Cerebellar cortex (tissue), 1 donor: Measurements from ENCODE around the gene ZNF2.
A peak's percentile ranks its signal among the peaks of the same experiment; 100 is the strongest.

Experiments
- DNase-seq: peaks from one replicate; pipeline ENCODE4 v3.0.0-alpha.2; 2015; ENCODE audit warnings: low spot score

The ZNF2 gene

GRCh38 chr2:95165371-95166064 is at the start of gene ZNF2:
TSS of gene ZNF2 (plus strand) at chr2:95165809. CDS start at chr2:95176227, 10,418 bp downstream.
- peak; percentile 98 for DNase-seq

- DNase-seq = peak; percentile 16
These were observed 44.6 kb upstream of the ZNF2 start for GRCh38 chr2:95121093-95121406.

GRCh38 chr2:95121407-95122196 is 44.0 kb upstream of the ZNF2 start, which contains the start of gene MRPS5:
TSS of gene MRPS5 (minus strand) at chr2:95121808. CDS start at chr2:95121791, 17 bp downstream.
- DNase-seq = peak; percentile 79

GRCh38 chr2:95122197-95122551 is 43.4 kb upstream of the ZNF2 start:
- no peak for DNase-seq

DNA sequence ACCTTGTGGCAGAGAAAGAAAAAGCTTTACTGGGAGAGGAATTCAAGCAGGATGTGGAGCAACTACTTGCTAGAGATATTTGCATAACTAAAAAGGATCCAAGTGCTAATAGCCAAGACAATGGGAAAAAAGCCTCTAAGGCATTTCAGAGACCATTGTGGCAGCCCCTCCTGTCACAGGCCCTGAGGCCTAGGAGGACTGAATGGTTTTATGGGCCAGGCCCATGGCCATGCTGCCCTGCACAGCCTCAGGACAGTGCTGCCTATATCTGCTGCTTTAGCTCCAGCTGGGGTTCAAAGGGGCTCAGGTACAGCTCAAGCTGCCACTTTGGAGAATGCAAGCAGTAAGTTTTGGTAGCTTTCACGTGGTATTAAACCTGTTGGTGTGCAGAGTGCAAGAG is 26.9 kb upstream of the ZNF2 start:
- no peak for DNase-seq

DNA sequence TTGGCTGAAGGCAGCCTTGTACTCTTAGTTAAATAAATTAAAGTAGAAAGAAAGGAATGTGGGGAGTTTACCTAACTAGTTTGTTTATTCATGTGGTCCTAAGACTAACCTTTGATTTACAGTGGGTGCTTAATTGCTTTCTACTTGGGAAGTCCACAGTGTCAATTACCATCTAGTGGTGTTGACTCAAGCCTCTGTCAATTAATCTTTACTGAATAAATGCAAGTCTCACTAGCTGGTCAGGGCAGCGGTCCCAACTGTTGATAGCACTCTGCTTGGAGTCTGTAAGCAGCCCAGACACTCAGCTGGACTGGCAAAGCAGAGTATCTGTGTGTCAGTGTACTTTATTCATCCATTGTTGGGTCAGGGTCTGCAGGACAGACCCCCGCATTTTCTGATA is 21.8 kb upstream of the ZNF2 start:
- DNase-seq = no peak

DNA sequence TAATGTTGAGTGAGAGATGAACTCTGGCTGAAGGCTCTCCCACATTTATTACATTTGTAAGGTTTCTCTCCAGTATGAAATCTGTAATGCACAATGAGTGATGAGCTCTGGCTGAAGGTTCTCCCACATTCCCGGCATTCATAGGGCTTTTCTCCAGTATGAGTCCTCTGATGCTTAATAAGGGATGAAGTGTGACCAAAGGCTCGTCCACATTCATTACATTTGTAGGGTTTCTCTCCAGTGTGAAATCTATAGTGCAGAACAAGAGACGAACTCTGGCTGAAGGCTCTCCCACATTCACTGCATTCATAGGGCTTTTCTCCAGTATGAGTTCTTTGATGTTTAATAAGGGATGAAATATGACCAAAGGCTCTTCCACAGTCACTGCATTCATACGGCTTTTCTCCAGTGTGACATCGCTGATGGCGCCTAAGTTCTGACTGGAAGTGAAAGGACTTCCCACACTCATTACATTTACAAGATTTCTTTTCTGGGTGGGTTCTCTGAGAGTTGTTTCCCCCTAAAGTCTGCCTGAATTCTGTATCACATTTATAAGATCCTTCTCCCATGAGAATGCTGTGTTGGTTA is 16.1 kb upstream of the ZNF2 start:
- no peak for DNase-seq

GRCh38 chr2:95158441-95158840 is 7.2 kb upstream of the ZNF2 start:
- DNase-seq = no peak

DNA sequence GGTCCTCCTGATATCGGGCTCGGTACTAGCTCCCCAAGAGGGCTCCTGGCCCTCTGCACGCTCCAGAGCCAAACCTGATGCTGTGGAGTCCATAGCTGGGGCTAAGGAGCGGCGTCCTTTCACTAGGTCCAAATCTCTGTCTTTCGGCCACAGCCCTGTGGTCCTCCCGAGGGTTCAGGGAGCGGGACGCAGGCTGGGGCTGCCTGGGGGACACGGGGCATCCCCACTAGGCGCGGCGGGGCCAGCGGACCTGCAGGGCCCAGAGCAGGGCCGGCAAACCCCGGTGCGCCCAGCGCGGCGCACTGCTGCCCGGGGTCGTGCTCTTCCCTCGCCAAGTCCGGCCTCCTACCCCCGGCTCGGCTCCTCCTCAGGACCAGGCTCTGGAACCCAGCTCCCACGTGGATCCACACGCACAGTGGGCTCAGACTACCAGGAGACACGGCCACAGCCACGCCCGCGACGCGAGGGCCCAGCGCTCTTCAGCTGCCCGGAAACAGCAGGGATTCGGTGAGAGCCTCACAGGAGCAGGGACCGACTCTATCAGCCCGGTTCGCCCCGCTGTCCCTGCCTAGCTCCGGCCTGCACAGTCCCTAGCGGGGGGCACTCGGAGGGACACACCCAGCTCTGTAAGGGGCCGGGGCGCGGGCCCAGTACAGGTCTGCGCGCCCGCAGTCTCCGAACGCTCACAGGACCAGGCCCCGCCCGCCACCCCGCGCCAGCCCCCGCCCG is 6.6 kb upstream of the ZNF2 start:
- peak; percentile 44 for DNase-seq

DNA sequence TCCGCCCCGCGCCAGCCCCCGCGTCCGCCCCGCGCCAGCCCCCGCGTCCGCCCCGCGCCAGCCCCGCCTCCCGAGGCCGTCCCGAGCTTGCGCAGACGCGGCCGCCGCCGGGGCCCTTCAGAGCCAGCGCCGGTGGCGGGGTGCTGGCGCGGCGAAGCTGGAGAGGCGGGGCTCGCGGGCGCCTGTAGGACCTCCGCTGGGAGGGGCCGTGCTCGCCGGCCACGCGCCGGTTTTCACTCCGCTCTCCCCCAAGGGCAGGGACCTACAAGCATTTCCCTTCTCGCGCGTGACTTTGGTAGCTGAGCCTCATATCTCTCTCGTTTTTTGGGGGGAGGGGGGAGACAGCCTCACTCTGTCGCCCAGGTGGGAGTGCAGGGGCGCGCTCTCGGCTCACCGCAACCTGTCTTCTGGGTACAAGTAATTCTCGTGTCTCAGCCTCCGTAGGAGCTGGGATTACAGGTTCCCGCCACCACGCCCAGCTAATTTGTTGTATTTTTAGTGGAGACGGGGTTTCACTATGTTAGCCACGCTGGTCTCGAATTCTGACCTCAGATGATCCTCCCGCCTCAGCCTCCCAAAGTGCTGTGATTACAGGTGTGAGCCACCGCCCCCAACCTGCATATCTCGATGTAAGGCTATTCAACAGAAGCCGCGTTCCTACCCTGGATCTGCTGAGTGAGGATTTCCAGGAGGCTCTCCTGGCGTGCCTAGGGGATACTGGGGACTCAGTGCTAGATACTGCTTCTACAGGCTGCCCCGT is 5.7 kb upstream of the ZNF2 start, which contains the start of gene ZNF514:
Gene ZNF514, minus strand, starts transcription at position 159 of the 760 bp plus-strand sequence. CDS start 6,595 bp downstream, outside the sequence.
- peak; percentile 74 for DNase-seq

DNA sequence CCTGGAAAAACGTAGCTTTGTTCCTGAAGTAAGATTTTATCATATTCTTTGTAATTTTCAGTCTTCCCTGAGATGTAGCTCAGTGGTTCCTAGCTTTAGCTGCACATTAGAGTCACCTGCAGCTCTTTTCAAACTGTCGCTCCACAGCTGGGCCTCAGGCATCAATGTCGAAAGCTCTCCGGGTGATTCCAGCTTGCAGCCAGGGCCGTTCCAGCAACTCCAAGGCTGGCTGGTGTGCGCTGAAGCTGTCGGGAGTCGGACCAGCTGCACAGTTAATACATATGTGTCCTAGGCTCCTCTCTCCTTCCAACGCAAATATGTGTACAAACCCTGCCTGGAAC is 609 bp upstream of the ZNF2 start:
- no peak for DNase-seq

GRCh38 chr2:95166065-95166763 is 605 bp downstream of the ZNF2 start:
- no peak for DNase-seq

DNA sequence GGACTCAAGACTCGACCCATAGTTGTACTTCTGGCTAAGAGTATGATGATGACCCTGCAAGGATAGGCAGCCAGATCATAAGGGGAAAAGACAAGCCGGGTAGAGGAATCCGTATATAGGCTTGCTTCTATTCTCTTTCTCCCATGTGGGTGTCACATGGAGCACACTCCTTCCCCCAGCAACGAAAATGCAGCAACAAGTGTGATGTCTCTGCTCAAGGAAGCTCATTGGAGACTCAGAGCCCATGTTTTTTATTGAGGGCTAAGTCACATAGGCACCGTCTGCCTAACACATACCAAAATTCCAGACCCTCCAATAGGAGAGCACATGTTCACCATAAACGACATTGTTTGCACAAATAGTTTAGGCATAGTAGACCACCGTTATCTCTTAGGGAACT is 6.3 kb downstream of the ZNF2 start:
- no peak for DNase-seq

GRCh38 chr2:95174031-95174542 is 8.5 kb downstream of the ZNF2 start:
- no peak for DNase-seq

DNA sequence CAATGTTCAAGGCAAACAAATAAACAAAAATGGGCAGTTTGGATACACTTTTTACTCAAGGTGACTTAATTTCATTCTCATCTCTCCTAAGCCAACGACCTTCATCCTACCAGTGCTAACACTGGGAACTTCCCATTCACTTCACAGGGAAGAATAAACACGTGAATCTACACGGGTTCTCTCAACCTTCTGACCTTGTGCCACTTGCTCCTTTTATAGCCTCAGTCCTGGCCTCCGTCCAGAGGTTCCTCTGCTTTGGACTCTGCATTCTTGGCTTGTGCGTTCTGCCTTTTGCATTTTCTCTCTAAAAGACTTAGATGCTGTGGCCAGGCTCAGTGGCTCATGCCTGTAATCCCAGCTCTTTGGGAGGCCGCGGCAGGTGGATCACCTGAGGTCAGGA is 13.8 kb downstream of the ZNF2 start:
- DNase-seq = no peak

DNA sequence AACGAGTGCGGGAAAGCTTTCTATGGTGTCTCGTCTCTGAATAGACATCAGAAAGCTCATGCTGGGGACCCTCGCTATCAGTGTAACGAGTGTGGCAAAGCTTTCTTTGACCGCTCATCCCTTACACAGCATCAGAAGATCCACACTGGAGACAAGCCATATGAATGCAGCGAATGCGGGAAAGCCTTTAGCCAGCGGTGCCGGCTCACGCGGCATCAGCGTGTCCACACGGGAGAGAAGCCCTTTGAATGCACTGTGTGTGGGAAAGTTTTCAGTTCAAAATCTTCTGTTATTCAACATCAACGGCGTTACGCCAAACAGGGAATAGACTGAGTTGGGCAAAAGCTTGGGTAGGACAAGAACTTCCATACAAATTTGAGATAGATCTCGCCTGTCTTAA is 16.2 kb downstream of the ZNF2 start:
- DNase-seq = no peak

GRCh38 chr2:95185197-95185596 is 19.6 kb downstream of the ZNF2 start:
- DNase-seq = no peak

DNA sequence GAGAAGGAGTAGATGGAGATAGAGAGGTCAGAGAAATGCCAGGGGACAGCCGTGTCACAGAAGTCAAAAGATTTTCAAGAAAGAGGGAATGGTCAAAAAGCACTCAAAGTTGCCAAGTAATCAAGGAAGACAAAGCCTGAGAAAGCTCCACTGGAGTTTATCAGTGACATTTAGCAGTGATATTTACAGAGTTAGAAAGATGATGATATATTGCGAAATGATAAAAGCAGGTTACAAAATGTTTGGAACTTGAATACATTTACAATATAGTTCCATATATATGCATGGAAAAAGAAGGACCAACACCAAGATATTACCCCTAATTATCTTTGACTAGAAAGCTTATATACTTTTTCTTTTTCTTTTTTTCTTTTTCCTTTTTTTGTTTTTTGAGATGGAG is 20.4 kb downstream of the ZNF2 start:
- DNase-seq = no peak

DNA sequence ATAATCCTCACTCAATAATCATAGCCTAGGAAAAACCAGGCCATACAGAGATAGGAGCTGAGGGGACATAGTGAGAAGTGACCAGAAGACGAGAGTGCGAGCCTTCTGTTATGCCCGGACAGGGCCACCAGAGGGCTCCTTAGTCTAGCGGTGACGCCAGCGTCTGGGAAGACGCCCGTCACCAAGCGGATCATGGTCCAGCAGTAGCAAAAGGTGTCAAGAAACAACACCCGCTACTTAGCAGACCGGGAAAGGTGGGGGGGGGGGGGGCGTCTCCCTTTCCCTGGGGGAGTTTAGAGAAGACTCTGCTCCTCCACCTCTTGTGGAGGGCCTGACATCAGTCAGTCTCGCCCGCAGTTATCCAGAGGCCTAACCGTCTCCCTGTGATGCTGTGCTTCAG is 27.3 kb downstream of the ZNF2 start:
- peak; percentile 49 for DNase-seq

GRCh38 chr2:95203911-95204310 is 38.3 kb downstream of the ZNF2 start:
- no peak for DNase-seq

GRCh38 chr2:95204396-95204795 is 38.8 kb downstream of the ZNF2 start:
- DNase-seq = no peak
